B cell (primary cell): ENCODE results near the gene CETP. TPM values are rescaled to one million over a fixed set of nuclear protein-coding genes. Genes with fewer than 3 reads are reported as not detected.

Source experiments
- ATAC-seq: fragments of 200-7000 bp; cut with Tn5 transposase; one replicate; pipeline ENCODE4 v1.10.0; 2021; ENCODE audit warnings: low read depth, mild to moderate bottlenecking, moderate number of reproducible peaks, moderate library complexity
- CTCF ChIA-PET: fragments of 350-600 bp; sonication (Branson Sonifier 250); formaldehyde crosslinking; loops from one replicate; lab custom pipeline; 2021; ENCODE audit warnings: antibody characterized with exemption, inconsistent platforms; lab: Charles Lee
- POLR2A ChIA-PET: fragments of 350-600 bp; sonication (Branson Sonifier 250); formaldehyde crosslinking; loops from one replicate; lab custom pipeline; 2021; ENCODE audit warnings: antibody characterized with exemption; lab: Charles Lee
- DNase-seq: peaks from one replicate; pipeline ENCODE4 v3.0.0; 2013
- H2AFZ ChIP-seq: 2 replicates; pipeline ENCODE4 v1.6.1; 2012; ENCODE audit warnings: mild to moderate bottlenecking, low read depth, low read length; ENCODE audit not compliant: insufficient read depth, poor library complexity, severe bottlenecking
- H3K27ac ChIP-seq, 2 donors: 1 replicate in 1 of 2; 2 replicates in 1 of 2; pipeline ENCODE4 v1.5.1; 2012 to 2013; ENCODE audit warnings: low read length in 2 of 2, mild to moderate bottlenecking in 2 of 2, moderate library complexity in 1 of 2
- H3K27me3 ChIP-seq, 4 experiments: fragments of 200-600 bp in 1 of 4; sonication (generic) in 1 of 4; replicated peaks in 1 of 4; 1 replicate in 2 of 4; 2 replicates in 2 of 4; pipeline versions ENCODE4 v1.6.1 to v1.7.0; 2013 to 2016; ENCODE audit warnings: low read length in 3 of 4, mild to moderate bottlenecking in 2 of 4, mixed read lengths in 1 of 4, moderate library complexity in 1 of 4; ENCODE audit not compliant: insufficient read depth in 4 of 4, control insufficient read depth in 3 of 4; ENCODE audit errors: control extremely low read depth in 1 of 4
- H3K36me3 ChIP-seq, 2 experiments: replicated peaks in 1 of 2; 1 replicate in 1 of 2; 2 replicates in 1 of 2; pipeline versions ENCODE4 v1.6.1 to v1.7.1; 2013; ENCODE audit warnings: low read length in 1 of 2; ENCODE audit not compliant: insufficient read depth in 2 of 2, control insufficient read depth in 1 of 2; ENCODE audit errors: control extremely low read depth in 1 of 2, extremely low read depth in 1 of 2
- H3K4me1 ChIP-seq, 2 donors: fragments of 200-600 bp in 1 of 2; sonication (generic) in 1 of 2; 1 replicate in 1 of 2; 2 replicates in 1 of 2; pipeline versions ENCODE4 v1.5.1 to v1.6.1; 2013 to 2017; ENCODE audit warnings: low read length in 2 of 2; ENCODE audit not compliant: control insufficient read depth in 2 of 2, insufficient read depth in 2 of 2
- H3K4me2 ChIP-seq: replicated peaks from 2 replicates; pipeline ENCODE3; 2012; ENCODE audit warnings: mild to moderate bottlenecking, low read depth, low read length; ENCODE audit not compliant: poor library complexity, severe bottlenecking
- H3K4me3 ChIP-seq, 5 experiments: fragments of 200-600 bp in 1 of 5; sonication (generic) in 1 of 5; 1 replicate in 3 of 5; 2 replicates in 2 of 5; pipeline versions ENCODE4 v1.5.1 to v1.7.0; 2011 to 2016; ENCODE audit warnings: low read length in 4 of 5, mild to moderate bottlenecking in 4 of 5, low read depth in 2 of 5, control low read depth in 1 of 5, moderate library complexity in 1 of 5; ENCODE audit not compliant: insufficient read depth in 1 of 5; ENCODE audit errors: control extremely low read depth in 1 of 5, extremely low read depth in 1 of 5
- H3K79me2 ChIP-seq: fragments of 200-600 bp; sonication (generic); one replicate; pipeline ENCODE4 v1.6.0; 2016; ENCODE audit warnings: low read length; ENCODE audit not compliant: control insufficient read depth, insufficient read depth
- H3K9ac ChIP-seq: fragments of 200-600 bp; sonication (generic); 2 replicates; pipeline ENCODE4 v1.6.1; 2017; ENCODE audit warnings: mild to moderate bottlenecking, low read length, moderate library complexity
- H3K9me3 ChIP-seq, 3 donors: one replicate each; pipeline versions ENCODE4 v1.6.1 to v1.7.1; 2013; ENCODE audit warnings: low read length in 2 of 3; ENCODE audit not compliant: control insufficient read depth in 2 of 3, insufficient read depth in 1 of 3; ENCODE audit errors: control extremely low read depth in 1 of 3
- H4K20me1 ChIP-seq: 2 replicates; pipeline ENCODE4 v1.6.0; 2012; ENCODE audit warnings: mild to moderate bottlenecking, low read length; ENCODE audit not compliant: insufficient read depth, control insufficient read depth, poor library complexity, severe bottlenecking
- H3K27ac Mint-ChIP-seq: one replicate; pipeline ENCODE4 v1.8.0; 2021; ENCODE audit warnings: mixed read lengths
- H3K27me3 Mint-ChIP-seq: one replicate; pipeline ENCODE4 v1.8.0; 2021; ENCODE audit warnings: mixed read lengths
- H3K4me1 Mint-ChIP-seq: one replicate; pipeline ENCODE4 v1.8.0; 2021; ENCODE audit warnings: mixed read lengths
- H3K4me3 Mint-ChIP-seq: one replicate; pipeline ENCODE4 v1.8.0; 2021; ENCODE audit warnings: mixed read lengths
- H3K9me3 Mint-ChIP-seq: one replicate; pipeline ENCODE4 v1.8.0; 2022; ENCODE audit warnings: mixed read lengths; ENCODE audit not compliant: insufficient read depth
- EZH2 ChIP-seq: IDR thresholded peaks from 2 replicates; pipeline ENCODE4 v1.6.1; 2012; ENCODE audit warnings: borderline replicate concordance, low read depth, mild to moderate bottlenecking, moderate library complexity, low read length; ENCODE audit not compliant: insufficient read depth, poor library complexity, severe bottlenecking
- WGBS: methylation state at CpG from one replicate; pipeline ENCODE4 v1.1.5; 2013; ENCODE audit warnings: missing lambda C conversion rate; ENCODE audit not compliant: insufficient coverage; 5-methylcytosine and 5-hydroxymethylcytosine counted together
- intact Hi-C: fragments of 100-400 bp; cut with micrococcal nuclease; formaldehyde crosslinking; loops from one replicate; pipeline ENCODE4 v1.10.0; 2022
- polyA plus RNA-seq: library from polyadenylated mRNA; depleted of rRNA; stranded (reverse); fragments of >200 nt; gene quantifications from 2 replicates; pipeline ENCODE4 v1.2.3, GENCODE V29; 2012
- total RNA-seq, 2 donors: library from RNA; stranded (reverse); fragments of 120-200 nt in 1 of 2; gene quantifications; 1 replicate in 1 of 2; 2 replicates in 1 of 2; pipeline versions ENCODE4 v1.2.3 to v1.2.4, GENCODE V29; 2013 to 2022
- TF ChIP-seq, protein P1 (sequence below): fragments of 200-600 bp; IDR thresholded peaks from one replicate; pipeline ENCODE4 v1.8.0; 2022; ENCODE audit warnings: antibody characterized with exemption, mild to moderate bottlenecking

The CETP gene
- total and polyA plus RNA-seq, 2 donors (not counting 1 experiment from before 2014, with no cell fraction given) = 0.18 to 1.3 TPM

DNA sequence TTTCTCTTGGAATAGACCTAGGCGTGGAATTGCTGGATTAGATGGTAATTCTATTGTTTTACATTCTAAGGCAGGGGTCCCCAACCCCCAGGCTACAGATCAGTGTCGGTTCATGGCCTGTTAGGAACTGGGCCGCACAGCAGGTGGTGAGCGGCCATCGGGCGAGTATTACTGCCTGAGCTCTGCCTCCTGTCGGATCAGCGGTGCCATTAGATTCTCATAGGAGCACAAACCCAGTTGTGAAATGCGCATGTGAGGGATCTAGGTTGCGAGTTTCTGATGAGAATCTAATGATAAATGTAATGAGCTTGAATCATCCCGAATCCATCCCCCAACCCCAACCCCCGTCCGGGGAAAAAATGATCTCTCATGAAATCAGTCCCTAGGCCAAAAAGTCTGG is 50.6 kb downstream of the CETP start:
- H3K9ac ChIP-seq = no peak overlapping the region
- H4K20me1 ChIP-seq = no peaks in the 10 kb centered on the region
- H3K9me3 ChIP-seq = no peaks in the 10 kb centered on the region
- no peaks in the 10 kb centered on the region for H3K27me3 ChIP-seq
- ATAC-seq (no peak), DNase-seq (no peak)
- intact Hi-C loops = no loop called here
- H3K4me1 ChIP-seq = peaks cover 43 to 52% of the 10 kb centered on the region in 2 donors
- no peak overlapping the region for H3K27ac ChIP-seq
- peaks cover 95% of the 10 kb centered on the region for H3K79me2 ChIP-seq
- Mint-ChIP-seq H3K4me3 (peak overlapping the region; percentile 2), H3K27me3 (no peaks in the 10 kb centered on the region), H3K9me3 (no peaks in the 10 kb centered on the region), H3K4me1 (peaks cover 52% of the 10 kb centered on the region), H3K27ac (peak overlapping the region; percentile 66)
- H3K4me2 ChIP-seq = no peak overlapping the region
- no peak overlapping the region for H2AFZ ChIP-seq
- CTCF ChIA-PET = interaction anchor here (0.8 to 7.5 kb wide), 5 partner anchors 11 to 72 kb away, joined by 3 to 49 read pairs (median 4); partner anchors contain the start of gene CETP
- POLR2A ChIA-PET = interaction anchor here (0.5 to 1.7 kb wide), 2 partner anchors 14 to 28 kb away, joined by 4 read pairs; no protein-coding TSS in a partner anchor
- peaks cover 5 to 17% of the 10 kb centered on the region in 2 experiments for H3K36me3 ChIP-seq
- H3K4me3 ChIP-seq = no peak overlapping the region
- TF ChIP-seq, protein P1, sequence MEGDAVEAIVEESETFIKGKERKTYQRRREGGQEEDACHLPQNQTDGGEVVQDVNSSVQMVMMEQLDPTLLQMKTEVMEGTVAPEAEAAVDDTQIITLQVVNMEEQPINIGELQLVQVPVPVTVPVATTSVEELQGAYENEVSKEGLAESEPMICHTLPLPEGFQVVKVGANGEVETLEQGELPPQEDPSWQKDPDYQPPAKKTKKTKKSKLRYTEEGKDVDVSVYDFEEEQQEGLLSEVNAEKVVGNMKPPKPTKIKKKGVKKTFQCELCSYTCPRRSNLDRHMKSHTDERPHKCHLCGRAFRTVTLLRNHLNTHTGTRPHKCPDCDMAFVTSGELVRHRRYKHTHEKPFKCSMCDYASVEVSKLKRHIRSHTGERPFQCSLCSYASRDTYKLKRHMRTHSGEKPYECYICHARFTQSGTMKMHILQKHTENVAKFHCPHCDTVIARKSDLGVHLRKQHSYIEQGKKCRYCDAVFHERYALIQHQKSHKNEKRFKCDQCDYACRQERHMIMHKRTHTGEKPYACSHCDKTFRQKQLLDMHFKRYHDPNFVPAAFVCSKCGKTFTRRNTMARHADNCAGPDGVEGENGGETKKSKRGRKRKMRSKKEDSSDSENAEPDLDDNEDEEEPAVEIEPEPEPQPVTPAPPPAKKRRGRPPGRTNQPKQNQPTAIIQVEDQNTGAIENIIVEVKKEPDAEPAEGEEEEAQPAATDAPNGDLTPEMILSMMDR = no peak
- no peak for TF ChIP-seq EZH2
- 93% methylated on average over 7 of the region's 13 CpGs for WGBS

DNA sequence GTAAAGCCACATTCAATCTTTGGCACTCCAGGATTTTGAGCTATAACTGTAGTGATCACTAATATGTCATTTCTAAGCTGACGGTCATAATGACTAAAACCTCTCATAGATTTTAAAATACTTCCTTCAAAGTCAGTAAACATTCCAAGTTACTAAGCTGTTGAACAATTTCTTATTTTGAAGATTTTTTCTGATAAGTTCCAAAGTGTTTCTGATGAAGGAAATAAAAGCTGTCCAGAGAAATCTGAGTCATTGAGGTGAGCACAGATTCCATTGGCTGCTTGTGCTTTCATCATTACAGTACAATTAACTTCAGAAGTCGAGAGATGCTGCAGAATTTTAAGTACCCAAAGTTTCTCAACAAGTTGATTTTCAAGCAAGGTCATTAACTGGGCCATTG is 51.5 kb downstream of the CETP start:
- H3K9ac ChIP-seq = no peak overlapping the region
- WGBS = 86% methylated on average over 1 of the region's 2 CpGs
- ChIA-PET CTCF (interaction anchor here (1.3 to 7.5 kb wide), 2 partner anchors 14 to 49 kb away, joined by 3 to 49 read pairs; partner anchors contain the start of gene CETP), POLR2A (interaction anchor here (0.6 kb wide), 1 partner anchor 32 kb away, joined by 3 read pairs; no protein-coding TSS in a partner anchor)
- no peaks in the 10 kb centered on the region for H3K9me3 ChIP-seq
- H3K27me3 Mint-ChIP-seq = no peaks in the 10 kb centered on the region
- no peak for TF ChIP-seq EZH2
- TF ChIP-seq, protein P1 = no peak
- H3K79me2 ChIP-seq = peaks cover 96% of the 10 kb centered on the region
- intact Hi-C loops = no loop called here
- H3K27ac Mint-ChIP-seq = peak overlapping the region; percentile 41
- peaks cover 47% of the 10 kb centered on the region for H3K4me1 Mint-ChIP-seq
- H3K36me3 ChIP-seq = peaks cover 10 to 25% of the 10 kb centered on the region in 2 experiments
- peaks cover 36 to 45% of the 10 kb centered on the region in 2 donors for H3K4me1 ChIP-seq
- H4K20me1 ChIP-seq = peaks cover under 1% of the 10 kb centered on the region
- H3K27me3 ChIP-seq = no peaks in the 10 kb centered on the region
- peak overlapping the region in 1 of 2 donors; percentile 75 for H3K27ac ChIP-seq
- H3K9me3 Mint-ChIP-seq = no peaks in the 10 kb centered on the region
- ATAC-seq = no peak
- no peak for DNase-seq
- H3K4me3 Mint-ChIP-seq = peak overlapping the region; percentile 66
- H2AFZ ChIP-seq = no peak overlapping the region
- no peak overlapping the region for H3K4me3 ChIP-seq
- no peak overlapping the region for H3K4me2 ChIP-seq
